Natural killer cell treated with Interleukin-12 subunit alpha and Interleukin-12 subunit beta and Interleukin-15 and Interleukin-18, amount 100 ng/mL, for 72 hours (primary cell): ENCODE measurements around the gene ZNF816. TPM values are rescaled to one million over a fixed set of nuclear protein-coding genes. Genes with fewer than 3 reads are reported as not detected.
A peak's percentile ranks its signal among the peaks of the same experiment; 100 is the strongest.
"Not testable (repeated sequence)": the region's sequence is repeated elsewhere in the genome, so short reads cannot be mapped to it uniquely, and the experiment has no call there.

ENCODE experiments used
- ATAC-seq, 2 donors: fragments of 150-1000 bp; cut with Tn5 transposase in 1 of 2; sonication (Bioruptor Pico), chemical (Tn5 transposase) in 1 of 2; 2 replicates each; pipeline ENCODE4 v1.10.0; 2021
- DNase-seq: peaks from one replicate; pipeline ENCODE4 v3.0.0; 2022; ENCODE audit warnings: low spot score
- H3K27ac Mint-ChIP-seq, 2 donors: 1 replicate in 1 of 2; 2 replicates in 1 of 2; pipeline ENCODE4 v1.8.0; 2022; ENCODE audit warnings: mixed read lengths in 2 of 2, mild to moderate bottlenecking in 1 of 2, moderate library complexity in 1 of 2
- H3K27me3 Mint-ChIP-seq, 2 donors: 1 replicate in 1 of 2; 2 replicates in 1 of 2; pipeline ENCODE4 v1.8.0; 2022; ENCODE audit warnings: mixed read lengths in 2 of 2
- H3K36me3 Mint-ChIP-seq: one replicate; pipeline ENCODE4 v1.8.0; 2022; ENCODE audit warnings: mixed read lengths
- H3K4me1 Mint-ChIP-seq, 2 donors: 1 replicate in 1 of 2; 2 replicates in 1 of 2; pipeline ENCODE4 v1.8.0; 2022; ENCODE audit warnings: low read depth in 2 of 2, mixed read lengths in 2 of 2, mild to moderate bottlenecking in 1 of 2
- H3K4me3 Mint-ChIP-seq: one replicate; pipeline ENCODE4 v1.8.0; 2022; ENCODE audit warnings: mixed read lengths
- H3K9me3 Mint-ChIP-seq: 2 replicates; pipeline ENCODE4 v1.8.0; 2022; ENCODE audit warnings: mixed read lengths
- total RNA-seq, 2 donors: library from RNA; stranded (reverse); gene quantifications; one replicate each; pipeline ENCODE4 v1.2.3, GENCODE V29; 2022

The ZNF816 gene
- total RNA-seq, 2 donors from 2014 or later: 8.7 to 11.8 TPM

GRCh38 chr19:52936151-52936953, 26.3 kb downstream of the ZNF816 start:
- Mint-ChIP-seq H3K4me1 (peaks cover 26 to 38% of the 10 kb centered on the region in 2 donors), H3K27ac (peak overlapping the region in 1 of 2 donors; percentile 69), H3K36me3 (no peaks in the 10 kb centered on the region), H3K9me3 (no peaks in the 10 kb centered on the region), H3K27me3 (no peaks in the 10 kb centered on the region), H3K4me3 (no peak overlapping the region)
- no peak for DNase-seq
- ATAC-seq: no peak

DNA sequence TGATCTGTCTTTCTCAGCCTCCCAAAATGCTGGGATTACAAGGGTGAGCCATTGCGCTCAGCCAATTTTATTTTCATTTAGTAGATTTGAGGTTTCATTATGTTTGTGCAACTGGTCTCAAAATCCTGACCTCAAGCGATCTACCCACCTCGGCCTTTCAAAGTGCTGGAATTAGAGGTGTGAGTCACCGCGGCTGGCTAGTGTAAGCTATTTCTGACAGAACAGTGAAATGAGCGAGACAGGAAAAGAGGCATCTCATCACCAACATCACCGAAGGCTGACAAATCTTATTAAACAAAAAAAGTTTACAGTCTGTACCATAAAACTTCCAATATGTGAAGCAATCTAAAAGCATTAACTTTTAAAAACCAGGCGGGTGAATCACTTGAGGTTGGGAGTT, 27.2 kb downstream of the ZNF816 start:
- H3K9me3 Mint-ChIP-seq: no peaks in the 10 kb centered on the region

GRCh38 chr19:52924641-52925040, 38.0 kb downstream of the ZNF816 start:
- not testable (repeated sequence) for H3K9me3 Mint-ChIP-seq, H3K36me3 Mint-ChIP-seq, H3K4me3 Mint-ChIP-seq, ATAC-seq, DNase-seq, H3K27me3 Mint-ChIP-seq, H3K27ac Mint-ChIP-seq
- H3K4me1 Mint-ChIP-seq: peaks cover 23 to 30% of the 10 kb centered on the region in 2 donors

More for the DNA sequence above, 27.2 kb downstream of the ZNF816 start:
- H3K27me3 Mint-ChIP-seq: no peaks in the 10 kb centered on the region
- peak; percentile 71 to 79 for ATAC-seq
- peaks cover 22 to 35% of the 10 kb centered on the region in 2 donors for H3K4me1 Mint-ChIP-seq
- no peak for DNase-seq
- H3K4me3 Mint-ChIP-seq: no peak overlapping the region
- peak overlapping the region in 1 of 2 donors; percentile 69 for H3K27ac Mint-ChIP-seq
- H3K36me3 Mint-ChIP-seq: no peaks in the 10 kb centered on the region

DNA sequence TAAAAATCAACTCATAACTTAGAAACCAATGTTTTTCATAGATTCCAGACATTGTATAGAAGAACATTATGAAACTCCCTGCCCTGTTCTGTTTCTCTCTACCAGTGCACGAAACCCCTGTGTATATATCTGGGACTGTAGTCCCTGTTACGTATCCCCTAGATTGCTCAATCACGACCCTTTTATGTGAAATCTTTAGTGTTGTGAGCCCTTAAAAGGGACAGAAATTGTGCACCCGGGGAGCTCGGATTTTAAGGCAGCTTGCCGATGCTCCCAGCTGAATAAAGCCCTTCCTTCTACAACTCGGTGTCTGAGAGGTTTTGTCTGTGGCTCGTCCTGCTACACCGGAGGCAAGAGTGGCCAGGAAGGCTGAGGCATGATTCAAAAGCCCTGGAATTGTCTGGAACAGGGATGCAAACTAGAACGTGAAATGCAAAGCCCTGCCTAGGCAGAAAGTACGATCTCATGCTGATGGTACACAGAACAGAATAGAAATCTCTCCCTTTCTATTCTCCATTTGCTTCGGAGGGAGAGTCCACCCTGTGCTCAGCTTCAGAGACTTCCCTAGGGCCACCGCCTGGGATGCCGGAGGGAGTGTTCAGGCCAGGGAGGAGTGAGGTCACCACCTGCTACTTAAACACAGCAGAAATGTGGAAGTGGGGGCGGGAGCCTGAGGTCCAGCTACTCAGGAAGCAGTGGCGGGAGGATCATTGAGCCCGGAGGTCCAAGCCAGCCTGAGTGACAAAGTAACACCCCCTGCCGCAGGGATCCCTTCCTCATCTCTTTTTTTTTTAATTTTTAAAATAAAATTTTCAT, 38.7 kb downstream of the ZNF816 start:
- ATAC-seq (no peak), DNase-seq (no peak)
- H3K36me3 Mint-ChIP-seq: peaks cover 10% of the 10 kb centered on the region
- H3K9me3 Mint-ChIP-seq: no peaks in the 10 kb centered on the region
- peak overlapping the region; percentile 77 to 89 for H3K27ac Mint-ChIP-seq
- H3K4me1 Mint-ChIP-seq: peaks cover 23 to 30% of the 10 kb centered on the region in 2 donors
- no peaks in the 10 kb centered on the region for H3K27me3 Mint-ChIP-seq
- peak overlapping the region; percentile 85 for H3K4me3 Mint-ChIP-seq

- H3K27ac Mint-ChIP-seq: peak within 1 kb of the TSS; percentile 77 to 89
- H3K9me3 Mint-ChIP-seq: no peaks in the 10 kb centered on the region
- peak; percentile 100 for ATAC-seq
- peaks cover 6% of the 10 kb centered on the region for H3K36me3 Mint-ChIP-seq
- peaks cover 23 to 30% of the 10 kb centered on the region in 2 donors for H3K4me1 Mint-ChIP-seq
- DNase-seq: peak; percentile 87
- H3K27me3 Mint-ChIP-seq: no peaks in the 10 kb centered on the region
- peak within 1 kb of the TSS; percentile 85 for H3K4me3 Mint-ChIP-seq
These were observed 39.6 kb downstream of the ZNF816 start, which contains the start of gene ZNF888 for GRCh38 chr19:52922841-52923777. Gene ZNF888, minus strand, starts transcription at chr19:52923428. Its CDS starts 5,555 bp downstream, at chr19:52917873.

DNA sequence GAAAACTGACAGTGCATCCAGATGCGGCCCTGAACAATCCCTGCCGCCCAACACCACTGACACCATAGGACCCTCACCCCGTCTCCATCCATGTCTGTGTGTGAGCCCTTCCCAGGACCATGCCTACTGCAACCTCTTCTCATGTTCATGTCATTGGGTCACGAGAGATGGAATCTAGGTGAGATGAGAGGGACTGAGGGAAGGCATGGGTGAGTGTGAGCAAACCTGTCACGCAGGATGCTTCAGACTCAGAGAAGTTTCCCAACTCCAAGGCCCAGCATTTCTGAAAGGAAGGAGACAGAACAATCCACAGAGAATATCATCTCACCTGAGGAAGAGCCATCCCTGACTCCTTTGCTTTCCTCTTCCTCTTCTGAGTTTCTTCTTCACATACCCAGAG, 45.1 kb downstream of the ZNF816 start:
- no peak overlapping the region for H3K27ac Mint-ChIP-seq

DNA sequence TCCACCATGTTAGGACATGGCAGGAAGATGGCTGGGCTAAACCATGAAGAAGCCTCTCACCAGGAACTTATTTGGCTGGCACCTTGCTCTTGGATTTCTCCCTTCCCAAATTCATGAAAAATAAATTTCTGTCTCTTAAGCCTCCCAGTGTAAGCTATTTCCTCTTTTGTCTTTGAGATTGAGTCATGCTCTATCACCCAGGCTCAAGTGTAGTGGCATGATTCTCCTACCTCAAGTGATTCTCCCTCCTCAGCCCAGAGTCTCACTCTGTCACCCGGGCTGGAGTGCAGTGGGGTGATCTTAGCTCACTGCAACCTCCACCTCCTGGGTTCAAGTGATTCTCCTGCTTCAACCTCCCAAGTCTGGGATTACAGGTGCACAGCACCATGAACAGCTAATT, 52.0 kb downstream of the ZNF816 start:
- ATAC-seq (no peak), DNase-seq (no peak)
- Mint-ChIP-seq H3K9me3 (peaks cover 16% of the 10 kb centered on the region), H3K27ac (no peak overlapping the region), H3K27me3 (no peaks in the 10 kb centered on the region), H3K36me3 (peaks cover 36% of the 10 kb centered on the region), H3K4me1 (no peaks in the 10 kb centered on the region), H3K4me3 (no peak overlapping the region)

More for the DNA sequence above, 45.1 kb downstream of the ZNF816 start:
- no peaks in the 10 kb centered on the region for H3K27me3 Mint-ChIP-seq
- no peak for ATAC-seq
- peaks cover 15 to 16% of the 10 kb centered on the region in 2 donors for H3K4me1 Mint-ChIP-seq
- H3K36me3 Mint-ChIP-seq: peaks cover 19% of the 10 kb centered on the region
- H3K9me3 Mint-ChIP-seq: no peaks in the 10 kb centered on the region
- no peak for DNase-seq
- no peak overlapping the region for H3K4me3 Mint-ChIP-seq

DNA sequence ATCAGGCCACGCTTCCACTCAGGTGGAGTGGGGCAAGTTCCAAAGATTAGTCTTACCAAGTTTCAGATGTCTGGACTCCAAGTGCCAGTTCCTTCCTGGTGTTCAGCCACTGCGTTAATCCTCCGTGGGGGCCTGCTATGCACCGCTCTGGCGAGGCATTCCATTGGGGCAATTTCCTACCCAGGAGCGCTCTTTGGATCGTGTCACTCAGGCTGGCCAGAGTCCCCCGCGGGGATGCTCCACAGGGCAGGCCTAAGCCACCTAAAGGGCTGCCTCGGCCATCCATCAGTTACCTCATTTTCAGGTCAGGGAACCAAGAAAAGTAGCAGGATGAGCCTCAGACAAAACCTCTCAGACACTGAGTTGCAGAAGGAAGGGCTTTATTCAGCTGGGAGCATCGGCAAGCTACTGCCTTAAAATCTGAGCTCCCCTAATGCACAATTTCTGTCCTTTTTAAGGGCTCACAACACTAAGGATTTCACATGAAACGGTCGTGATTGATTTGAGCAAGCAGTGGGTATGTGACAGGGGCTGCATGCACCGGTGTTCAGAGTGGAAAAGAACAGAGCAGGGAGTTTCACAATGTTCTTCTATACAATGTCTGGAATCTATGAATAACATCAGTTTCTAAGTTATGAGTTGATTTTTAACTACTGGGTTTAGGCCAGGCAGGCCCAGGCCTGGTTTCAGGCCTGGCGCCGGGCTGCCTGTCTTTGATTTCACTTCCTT, 58.5 kb downstream of the ZNF816 start:
- peaks cover 31% of the 10 kb centered on the region for H3K36me3 Mint-ChIP-seq
- H3K9me3 Mint-ChIP-seq: peaks cover 16% of the 10 kb centered on the region
- not testable (repeated sequence) for DNase-seq, H3K4me1 Mint-ChIP-seq, H3K4me3 Mint-ChIP-seq, ATAC-seq, H3K27me3 Mint-ChIP-seq, H3K27ac Mint-ChIP-seq

GRCh38 chr19:52901842-52902241, 60.8 kb downstream of the ZNF816 start:
- no peaks in the 10 kb centered on the region for H3K27me3 Mint-ChIP-seq
- DNase-seq (no peak), ATAC-seq (no peak)
- H3K4me1 Mint-ChIP-seq: peaks cover 0 to 10% of the 10 kb centered on the region in 2 donors
- H3K9me3 Mint-ChIP-seq: peaks cover 11% of the 10 kb centered on the region
- no peak overlapping the region for H3K4me3 Mint-ChIP-seq
- H3K36me3 Mint-ChIP-seq: peaks cover 17% of the 10 kb centered on the region
- no peak overlapping the region for H3K27ac Mint-ChIP-seq

Other genes starting within 250 kb of the ZNF816 start
- gene ZNF611, start 227.8 kb downstream of the ZNF816 start, total RNA-seq: 10 to 100 TPM; 39.1 to 50.7 TPM
- 10 to 100 TPM; 11.5 to 35.2 TPM for gene ZNF600, start 176.1 kb downstream of the ZNF816 start, total RNA-seq
- gene ZNF28, start 141.2 kb downstream of the ZNF816 start, total RNA-seq: 10 to 100 TPM; 11.3 to 24.7 TPM
- gene ZNF468, start 105.3 kb downstream of the ZNF816 start, total RNA-seq: 10 to 100 TPM; 11.3 to 18.7 TPM
- 10 to 100 TPM; 13.9 to 15.4 TPM for gene ZNF320, start 65.2 kb downstream of the ZNF816 start, total RNA-seq
- gene ZNF888, start 39.5 kb downstream of the ZNF816 start, total RNA-seq: 1 to 10 TPM; 5.3 to 6.5 TPM
- not detected for gene ERVV-1, start 51.0 kb upstream of the ZNF816 start, total RNA-seq
- not detected for gene ERVV-2, start 81.9 kb upstream of the ZNF816 start, total RNA-seq
- gene ZNF160, start 140.5 kb upstream of the ZNF816 start, total RNA-seq: 10 to 100 TPM; 31.3 to 41.4 TPM
- gene ZNF415, start 170.0 kb upstream of the ZNF816 start, total RNA-seq: 1 to 10 TPM; 1.1 to 3.2 TPM
- gene ZNF347, start 196.2 kb upstream of the ZNF816 start, total RNA-seq: 10 to 100 TPM in 1 of 2 donors, 1 to 10 TPM in 1; 4.6 to 12.6 TPM
- 1 to 10 TPM; 2.1 to 3.0 TPM for gene ZNF665, start 230.5 kb upstream of the ZNF816 start, total RNA-seq